IMR-90 (cell line): ENCODE measurements around the gene C17orf107. TPM values are rescaled to one million over a fixed set of nuclear protein-coding genes. Genes with fewer than 3 reads are reported as not detected.

Experiments used
- ATAC-seq: fragments of 200-7000 bp; cut with Tn5 transposase; 2 replicates; pipeline ENCODE4 v1.9.1; 2020; ENCODE audit warnings: low read depth, mild to moderate bottlenecking, moderate library complexity
- BruUV-seq: library from RNA; stranded (reverse); fragments of 400-500 nt; replicated peaks from 2 replicates; lab custom pipeline; 2021; lab: Mats Ljungman, UMichigan
- CTCF ChIA-PET: fragments of 300-600 bp; formaldehyde crosslinking; extraction: SDS; loops from one replicate; lab custom pipeline; 2021; ENCODE audit warnings: antibody characterized with exemption; lab: Yijun Ruan, JAX
- POLR2A ChIA-PET: fragments of 300-600 bp; sonication (Branson Sonifier 250); formaldehyde crosslinking; loops from one replicate; lab custom pipeline; 2022; ENCODE audit warnings: antibody characterized with exemption; ENCODE audit not compliant: unreplicated experiment; lab: Charles Lee
- DNase-seq: peaks from one replicate; pipeline ENCODE4 v3.0.0; 2013
- H2AFZ ChIP-seq: replicated peaks from 2 replicates; pipeline ENCODE3; 2013; ENCODE audit warnings: low read length, mild to moderate bottlenecking; ENCODE audit not compliant: poor library complexity
- H2AK5ac ChIP-seq: 2 replicates; pipeline ENCODE4 v1.6.1; 2013; ENCODE audit warnings: low read depth, low read length, inconsistent platforms
- H2AK9ac ChIP-seq: replicated peaks from 2 replicates; pipeline ENCODE3; 2013; ENCODE audit warnings: mild to moderate bottlenecking, low read depth, low read length, moderate library complexity; ENCODE audit not compliant: poor library complexity
- H2BK120ac ChIP-seq: 2 replicates; pipeline ENCODE4 v1.6.1; 2013; ENCODE audit warnings: low read depth, low read length, inconsistent platforms
- H2BK15ac ChIP-seq: 3 replicates; pipeline ENCODE4 v1.6.1; 2013; ENCODE audit warnings: low read depth, low read length, inconsistent platforms
- H2BK20ac ChIP-seq: 2 replicates; pipeline ENCODE4 v1.6.1; 2013; ENCODE audit warnings: low read depth, mild to moderate bottlenecking, inconsistent platforms, low read length, moderate library complexity
- H2BK5ac ChIP-seq: 2 replicates; pipeline ENCODE4 v1.6.1; 2013; ENCODE audit warnings: mild to moderate bottlenecking, low read depth, low read length, inconsistent platforms; ENCODE audit not compliant: poor library complexity, severe bottlenecking
- H3K14ac ChIP-seq: replicated peaks from 2 replicates; pipeline ENCODE4 v1.6.1; 2013; ENCODE audit warnings: low read depth, low read length, inconsistent platforms
- H3K18ac ChIP-seq: 2 replicates; pipeline ENCODE4 v1.6.1; 2013; ENCODE audit warnings: low read depth, low read length, control low read depth
- H3K23ac ChIP-seq: 2 replicates; pipeline ENCODE4 v1.6.1; 2013; ENCODE audit warnings: low read depth, low read length, inconsistent platforms
- H3K27ac ChIP-seq: 2 replicates; pipeline ENCODE4 v1.5.1; 2013; ENCODE audit warnings: mild to moderate bottlenecking, control low read depth, low read length; ENCODE audit not compliant: insufficient read depth
- H3K27me3 ChIP-seq: 2 replicates; pipeline ENCODE4 v1.6.1; 2013; ENCODE audit warnings: low read length; ENCODE audit not compliant: control insufficient read depth, insufficient read depth
- H3K36me3 ChIP-seq: 2 replicates; pipeline ENCODE4 v1.6.1; 2013; ENCODE audit warnings: low read length, mixed read lengths; ENCODE audit not compliant: control insufficient read depth, insufficient read depth
- H3K4ac ChIP-seq: 2 replicates; pipeline ENCODE4 v1.6.1; 2013; ENCODE audit warnings: low read depth, low read length, inconsistent platforms
- H3K4me1 ChIP-seq: 2 replicates; pipeline ENCODE4 v1.6.1; 2013; ENCODE audit warnings: low read length, mixed read lengths; ENCODE audit not compliant: control insufficient read depth, insufficient read depth
- H3K4me2 ChIP-seq: 2 replicates; pipeline ENCODE4 v1.6.1; 2013; ENCODE audit warnings: low read depth, mild to moderate bottlenecking, control low read depth, low read length, moderate library complexity
- H3K4me3 ChIP-seq: 2 replicates; pipeline ENCODE4 v1.5.1; 2013; ENCODE audit warnings: low read depth, mild to moderate bottlenecking, control low read depth, low read length, moderate library complexity; ENCODE audit not compliant: insufficient read depth
- H3K56ac ChIP-seq: 2 replicates; pipeline ENCODE4 v1.6.1; 2013; ENCODE audit warnings: low read length, inconsistent platforms; ENCODE audit not compliant: insufficient read depth; ENCODE audit errors: extremely low read depth
- H3K79me1 ChIP-seq, 2 experiments: 2 replicates each; pipeline ENCODE4 v1.6.1; 2013; ENCODE audit warnings: low read length in 2 of 2, inconsistent platforms in 1 of 2, low read depth in 1 of 2
- H3K9ac ChIP-seq: 2 replicates; pipeline ENCODE4 v1.6.1; 2013; ENCODE audit warnings: low read depth, low read length, control low read depth
- H3K9me1 ChIP-seq: 2 replicates; pipeline ENCODE4 v1.6.1; 2013; ENCODE audit warnings: low read length, inconsistent platforms; ENCODE audit not compliant: insufficient read depth
- H3K9me3 ChIP-seq: 2 replicates; pipeline ENCODE4 v1.6.1; 2013; ENCODE audit warnings: low read length; ENCODE audit not compliant: control insufficient read depth, insufficient read depth
- H4K20me1 ChIP-seq: 2 replicates; pipeline ENCODE4 v1.6.1; 2013; ENCODE audit warnings: low read length, inconsistent platforms; ENCODE audit not compliant: insufficient read depth
- H4K5ac ChIP-seq: 2 replicates; pipeline ENCODE4 v1.6.1; 2013; ENCODE audit warnings: mild to moderate bottlenecking, low read depth, low read length, control low read depth
- H4K8ac ChIP-seq, 2 experiments: 2 replicates each; pipeline ENCODE4 v1.6.1; 2013; ENCODE audit warnings: low read depth in 2 of 2, low read length in 2 of 2, control low read depth in 1 of 2, inconsistent platforms in 1 of 2
- H4K91ac ChIP-seq: 2 replicates; pipeline ENCODE4 v1.6.1; 2013; ENCODE audit warnings: low read depth, low read length, inconsistent platforms; ENCODE audit not compliant: insufficient read depth
- CEBPB ChIP-seq: IDR thresholded peaks from 2 replicates; pipeline ENCODE4 v1.6.1; 2012; ENCODE audit warnings: low read depth, low read length, improper control_type of control experiment
- MAFK ChIP-seq: IDR thresholded peaks from 2 replicates; pipeline ENCODE4 v1.6.1; 2012; ENCODE audit warnings: low read depth, low read length, improper control_type of control experiment
- MAZ ChIP-seq: IDR thresholded peaks from 2 replicates; pipeline ENCODE4 v1.6.1; 2012; ENCODE audit warnings: low read depth, mild to moderate bottlenecking, low read length, improper control_type of control experiment, moderate library complexity, borderline replicate concordance
- SMC3 ChIP-seq: fragments of 150-350 bp; IDR thresholded peaks from 2 replicates; pipeline ENCODE4 v1.6.1; 2016; ENCODE audit warnings: low read depth, mild to moderate bottlenecking, antibody characterized with exemption, low read length, moderate library complexity
- WGBS, 2 experiments: methylation state at CpG; one replicate each; pipeline versions ENCODE4 v1.1.5 to v1.1.7; 2013; ENCODE audit warnings: missing lambda C conversion rate in 2 of 2; ENCODE audit not compliant: insufficient read length in 1 of 2; ENCODE audit errors: extremely low coverage in 2 of 2; 5-methylcytosine and 5-hydroxymethylcytosine counted together
- dilution Hi-C: fragments of 300-500 bp; cut with HindIII; formaldehyde crosslinking; loops from one replicate; pipeline ENCODE4 v1.14.3; 2018; ENCODE audit warnings: low sequenced_read_pairs; ENCODE audit not compliant: unreplicated experiment
- in situ Hi-C: fragments of 300-500 bp; cut with MboI; formaldehyde crosslinking; loops from 3 replicates; pipeline ENCODE4 v1.14.3; 2019; ENCODE audit warnings: low sequenced_read_pairs, inconsistent platforms, mixed read lengths
- intact Hi-C: fragments of 100-400 bp; cut with micrococcal nuclease; formaldehyde crosslinking; loops from 2 replicates; pipeline ENCODE4 v1.10.0; 2022
- polyA plus RNA-seq, 3 experiments: library from polyadenylated mRNA; depleted of rRNA; stranded (reverse); fragments of >200 nt; gene quantifications; 2 replicates each; pipeline ENCODE4 v1.2.3, GENCODE V29; 2012; ENCODE audit warnings: low replicate concordance in 1 of 3
- total RNA-seq: library from RNA; depleted of rRNA; stranded (reverse); fragments of >200 nt; gene quantifications from 2 replicates; pipeline ENCODE4 v1.2.3, GENCODE V29; 2012

Gene C17orf107
- total and polyA plus RNA-seq, 2 of the 4 experiments (the other 2 are of a cell fraction): 0.54 to 0.82 TPM

GRCh38 chr17:4891411-4892410 lies 7.6 kb upstream of the C17orf107 start:
- no peak overlapping the region for H3K27ac ChIP-seq
- H2BK15ac ChIP-seq: no peak overlapping the region
- ATAC-seq: no peak
- H3K4me2 ChIP-seq: no peak overlapping the region
- H4K8ac ChIP-seq: no peak overlapping the region
- H3K18ac ChIP-seq: no peak overlapping the region
- WGBS, 2 experiments: 92% methylated on average over 18 of the region's 42 CpGs; no CpG with 5 or more reads in 1 of the 2 experiments
- no peak for TF ChIP-seq SMC3
- TF ChIP-seq CEBPB: no peak
- TF ChIP-seq MAZ: no peak
- TF ChIP-seq MAFK: no peak
- CTCF ChIA-PET: interaction anchor here (0.5 to 0.6 kb wide), 2 partner anchors 18 to 127 kb away, joined by 3 to 4 read pairs; no protein-coding TSS in a partner anchor
- H2AK5ac ChIP-seq: no peak overlapping the region
- intact Hi-C loops: no loop called here
- H2BK5ac ChIP-seq: no peak overlapping the region
- H3K36me3 ChIP-seq: peaks cover 62% of the 10 kb centered on the region
- no peak overlapping the region for H3K23ac ChIP-seq
- BruUV-seq: no TSS peak
- peak overlapping the region; percentile 81 for H2AK9ac ChIP-seq
- dilution Hi-C loops: no loop called here
- no peak overlapping the region for H2BK20ac ChIP-seq
- no peak overlapping the region for H4K91ac ChIP-seq
- no peak overlapping the region for H2AFZ ChIP-seq
- no peaks in the 10 kb centered on the region for H3K9me1 ChIP-seq
- POLR2A ChIA-PET: no interaction called here
- H3K9ac ChIP-seq: no peak overlapping the region
- no peak overlapping the region for H3K4me3 ChIP-seq
- H3K27me3 ChIP-seq: no peaks in the 10 kb centered on the region
- no peaks in the 10 kb centered on the region for H3K4me1 ChIP-seq
- no peak for DNase-seq
- H3K79me1 ChIP-seq: no peaks in the 10 kb centered on the region
- no peak overlapping the region for H2BK120ac ChIP-seq
- H3K9me3 ChIP-seq: no peaks in the 10 kb centered on the region
- in situ Hi-C loops: no loop called here
- H4K5ac ChIP-seq: no peak overlapping the region
- H4K20me1 ChIP-seq: peaks cover 8% of the 10 kb centered on the region; the same call in 1 of the 2 replicates
- H3K14ac ChIP-seq: no peak overlapping the region
- no peak overlapping the region for H3K56ac ChIP-seq
- no peak overlapping the region for H3K4ac ChIP-seq
